Fibroblast of mammary gland (primary cell): ENCODE data around the gene ANKRD11.
"Not testable (repeated sequence)": the region's sequence is repeated elsewhere in the genome, so short reads cannot be mapped to it uniquely, and the experiment has no call there.

Source experiments
- DNase-seq: peaks from one replicate; pipeline ENCODE4 v3.0.0-alpha.2; 2010; ENCODE audit warnings: low read depth
- H3K4me3 ChIP-seq: 2 replicates; pipeline ENCODE4 v1.5.1; 2011; ENCODE audit warnings: low read depth, mild to moderate bottlenecking, low read length, moderate library complexity; ENCODE audit not compliant: control insufficient read depth
- CTCF ChIP-seq: conservative IDR thresholded peaks from 2 replicates; pipeline ENCODE4 v1.5.1; 2011; ENCODE audit warnings: low read depth, low read length, inconsistent platforms; ENCODE audit not compliant: control insufficient read depth, insufficient read depth

The ANKRD11 gene

GRCh38 chr16:89304181-89304851, 186.0 kb downstream of the ANKRD11 start:
- no peak overlapping the region for H3K4me3 ChIP-seq
- DNase-seq = no peak
- TF ChIP-seq CTCF = no peak

- DNase-seq = no peak
- H3K4me3 ChIP-seq = no peak overlapping the region
- TF ChIP-seq CTCF = no peak
Observed at GRCh38 chr16:89303617-89304016, 186.7 kb downstream of the ANKRD11 start.

GRCh38 chr16:89300976-89301360, 189.4 kb downstream of the ANKRD11 start:
- no peak for TF ChIP-seq CTCF
- no peak for DNase-seq
- H3K4me3 ChIP-seq = no peak overlapping the region

GRCh38 chr16:89300311-89300975, 189.9 kb downstream of the ANKRD11 start:
- DNase-seq = peak; percentile 74
- no peak overlapping the region for H3K4me3 ChIP-seq
- no peak for TF ChIP-seq CTCF

GRCh38 chr16:89299357-89300111, 190.8 kb downstream of the ANKRD11 start:
- DNase-seq, H3K4me3 ChIP-seq: not testable (repeated sequence)

- TF ChIP-seq CTCF = no peak
- no peak for DNase-seq
- H3K4me3 ChIP-seq = no peak overlapping the region
Observed at GRCh38 chr16:89298623-89299225, 191.6 kb downstream of the ANKRD11 start.
